ENCODE data around the gene NPIPA5.

- no peak for TF ChIP-seq CTCF (IDR thresholded peaks at IDR 0.05)
- TF ChIP-seq EP300 (IDR thresholded peaks at IDR 0.05): no peak
- no peak for TF ChIP-seq POLR2A (IDR thresholded peaks at IDR 0.05; ENCODE audit: low read depth)
- TF ChIP-seq POLR2AphosphoS5 (IDR thresholded peaks at IDR 0.05): no peak
Observed at GRCh38 chr16:15417197-15417596, 39.1 kb upstream of the NPIPA5 start.
